ENCODE data around the gene TSHB.

TSHB gene

DNA sequence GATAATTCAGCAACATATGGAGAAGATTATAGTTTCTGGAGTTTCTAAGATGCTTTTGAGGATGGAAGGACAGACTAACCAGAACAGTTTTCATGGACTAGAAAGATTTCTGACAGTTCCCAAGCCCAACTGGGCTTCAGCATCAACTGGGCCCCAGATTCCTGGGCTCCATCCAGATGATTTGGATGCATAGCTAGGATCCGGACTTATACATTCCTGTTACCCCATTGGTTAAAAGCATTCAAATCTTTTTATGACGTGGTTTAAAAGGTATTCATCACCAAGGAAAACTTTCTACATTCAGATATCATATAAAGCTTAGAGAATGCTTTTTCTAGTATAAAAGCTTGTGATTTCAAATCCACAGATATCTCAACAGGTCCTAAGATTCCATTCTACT, 29.7 kb downstream of the TSHB start:
- no peak for DNase-seq (ENCODE audit: low read depth in 2 of 2)

GRCh38 chr1:115060501-115060900, 30.9 kb downstream of the TSHB start:
- no peak for DNase-seq (ENCODE audit: low read depth in 2 of 2)

DNA sequence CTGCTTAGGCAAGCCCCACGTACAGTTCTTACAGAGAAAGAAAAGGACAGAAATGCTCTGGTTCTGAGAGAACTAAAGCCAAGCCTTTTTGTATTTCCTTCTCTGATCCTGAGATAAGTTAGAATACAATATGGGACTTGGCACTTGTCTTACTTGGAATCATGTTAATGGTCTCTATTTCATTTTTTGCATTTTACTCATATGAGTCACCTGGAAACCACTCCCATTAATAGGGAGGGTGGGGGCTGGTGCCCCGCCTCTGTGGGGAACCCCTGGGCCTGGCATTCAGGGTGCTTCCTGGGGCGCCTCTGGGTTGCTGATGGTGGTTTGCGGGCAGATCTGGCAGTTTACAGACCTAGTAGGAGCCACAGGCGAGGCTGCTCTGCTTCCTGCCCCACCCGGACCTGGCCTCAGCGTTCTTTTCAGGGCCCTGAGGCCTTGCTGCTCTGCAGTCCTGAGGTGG, 32.9 kb downstream of the TSHB start:
- peak; percentile 83 for DNase-seq (ENCODE audit: low read depth in 2 of 2)

DNA sequence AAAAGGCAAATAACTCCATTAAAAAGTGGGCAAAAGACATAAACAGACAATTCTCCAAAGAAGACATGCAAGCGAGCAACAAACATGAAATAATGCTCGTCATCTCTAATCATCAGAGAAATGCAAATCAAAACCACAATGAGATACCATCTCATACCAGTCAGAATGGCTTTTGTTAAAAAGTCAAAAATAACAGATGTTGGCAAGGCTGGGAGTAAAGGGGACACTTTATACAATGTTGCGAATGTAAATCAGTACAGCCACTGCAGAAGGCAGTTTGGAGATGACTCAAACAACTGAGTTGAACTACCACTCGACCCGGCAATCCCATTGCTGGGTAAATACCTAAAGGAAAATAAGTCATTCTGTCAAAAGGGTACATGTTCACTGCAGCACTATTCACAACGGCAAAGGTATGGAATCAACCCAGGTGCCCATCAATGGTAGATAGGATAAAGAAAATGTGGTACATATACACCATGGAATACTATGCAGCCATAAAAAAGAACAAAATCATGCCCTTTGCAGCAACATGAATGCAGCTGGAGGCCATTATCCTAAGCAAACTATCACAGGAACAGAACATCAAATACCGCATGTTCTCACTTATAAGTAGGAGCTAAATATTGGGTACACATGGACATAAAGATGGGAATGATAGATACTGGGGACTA, 33.7 kb downstream of the TSHB start:
- DNase-seq (ENCODE audit: low read depth in 2 of 2), result no peak

DNA sequence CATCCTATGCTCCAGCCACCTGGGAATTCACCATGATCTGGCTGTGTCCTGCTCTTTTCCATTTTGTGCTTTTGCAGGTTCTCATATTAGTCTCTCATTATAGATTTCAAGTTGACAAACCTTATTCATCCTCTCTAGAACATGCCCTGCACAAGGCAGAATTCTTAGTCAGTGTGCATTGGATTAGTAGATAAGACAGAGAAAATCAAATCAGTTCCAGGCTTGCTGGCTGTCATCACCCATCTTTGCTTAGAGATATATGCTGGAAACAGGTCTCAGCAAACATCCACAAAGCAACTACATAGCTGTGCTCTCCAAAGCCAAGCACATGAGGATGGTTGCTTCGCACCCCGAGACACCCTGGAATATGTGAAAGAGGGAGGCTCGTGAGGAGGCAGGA, 34.8 kb downstream of the TSHB start:
- no peak for DNase-seq (ENCODE audit: low read depth in 2 of 2)

DNA sequence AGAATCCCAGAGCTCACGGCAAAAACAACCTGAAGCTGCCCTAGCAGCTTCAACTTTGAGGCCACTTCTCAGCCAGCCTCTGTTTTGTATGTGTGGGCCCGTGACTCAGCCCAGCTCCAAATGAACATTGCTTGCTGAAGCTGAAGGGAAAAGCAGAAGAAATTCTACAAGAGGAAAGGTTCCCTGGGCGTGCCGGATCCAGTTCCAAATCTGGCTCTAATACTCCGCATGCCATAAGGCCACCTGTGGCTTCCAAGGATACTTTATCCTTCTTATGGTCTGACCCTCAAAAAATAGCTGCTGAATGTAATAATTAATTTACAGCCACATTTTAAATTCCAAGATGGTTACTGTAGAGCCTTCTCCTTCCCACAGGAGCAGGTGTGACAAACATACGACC, 35.4 kb downstream of the TSHB start:
- no peak for DNase-seq (ENCODE audit: low read depth in 2 of 2)

DNA sequence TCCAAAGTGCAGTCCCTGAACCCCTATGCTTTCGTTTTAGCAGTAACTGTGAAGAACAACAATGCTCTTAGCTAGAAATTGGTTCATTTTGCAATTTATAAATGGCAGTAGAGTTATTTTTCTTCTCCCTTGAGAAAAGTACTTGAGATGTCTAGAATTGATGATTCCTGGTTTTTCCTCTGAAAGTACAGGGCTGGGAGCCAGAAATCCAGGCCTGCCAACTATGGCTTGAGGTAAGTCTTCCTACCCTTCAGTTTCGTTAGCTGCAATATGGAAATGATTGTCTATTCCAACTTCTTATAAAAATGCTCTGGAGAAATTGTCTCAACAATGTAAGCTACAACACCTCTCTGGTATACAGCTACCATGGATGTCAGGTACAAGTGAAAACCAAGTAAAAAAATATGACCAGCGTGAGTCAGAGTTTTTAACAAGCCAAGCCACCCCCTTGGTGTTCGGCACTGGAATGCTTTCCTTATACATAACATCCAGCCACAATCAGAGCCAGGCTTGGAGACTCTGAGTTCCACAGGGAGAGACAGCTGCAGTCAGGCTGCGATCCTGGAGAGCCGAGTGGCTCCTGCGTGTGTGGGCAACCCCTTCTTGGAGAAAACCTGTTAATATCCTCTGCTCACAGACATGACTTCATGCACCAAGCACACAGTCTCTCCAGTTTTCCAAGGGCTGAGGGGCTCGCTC, 37.7 kb downstream of the TSHB start:
- DNase-seq (ENCODE audit: low read depth in 2 of 2), result no peak

DNA sequence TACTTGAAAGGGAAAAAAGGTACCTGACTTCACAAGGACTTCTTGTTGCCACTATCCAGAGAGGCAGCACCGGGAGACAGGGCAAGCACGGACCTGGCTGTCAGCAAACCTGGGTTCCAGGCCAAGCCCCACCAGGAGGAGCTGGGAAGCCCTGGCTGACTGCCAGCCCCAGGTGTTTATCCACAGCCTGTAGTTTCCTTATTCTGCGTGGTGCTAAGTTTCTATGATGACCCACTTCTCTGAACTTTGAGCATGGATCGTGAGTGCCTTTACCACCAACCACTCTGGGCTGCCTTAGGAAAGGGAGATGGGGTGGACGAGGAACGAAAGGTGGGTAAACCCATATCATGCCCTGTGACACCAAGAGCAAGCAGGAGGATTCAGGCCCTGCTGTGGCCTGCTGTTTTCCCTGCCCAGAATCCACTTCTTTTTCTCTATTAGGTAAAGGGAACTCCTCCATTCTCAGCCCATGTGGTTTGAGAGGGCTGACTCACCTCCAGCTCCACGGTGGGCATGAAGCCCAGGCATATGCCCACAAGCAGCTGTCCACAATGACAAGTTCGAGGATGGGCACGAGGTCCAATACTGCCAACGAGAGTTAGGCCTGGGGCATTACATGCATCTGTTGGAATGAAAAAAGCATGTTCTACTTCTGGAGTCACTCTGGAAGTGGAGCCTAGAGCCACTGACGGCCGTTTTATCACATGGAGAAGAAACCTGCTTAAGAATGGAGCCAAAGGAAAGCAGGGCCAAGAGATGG, 39.4 kb downstream of the TSHB start:
- DNase-seq (ENCODE audit: low read depth in 2 of 2), result no peak

GRCh38 chr1:115069659-115070308, 40.2 kb downstream of the TSHB start:
- DNase-seq (ENCODE audit: low read depth in 2 of 2), result no peak

DNA sequence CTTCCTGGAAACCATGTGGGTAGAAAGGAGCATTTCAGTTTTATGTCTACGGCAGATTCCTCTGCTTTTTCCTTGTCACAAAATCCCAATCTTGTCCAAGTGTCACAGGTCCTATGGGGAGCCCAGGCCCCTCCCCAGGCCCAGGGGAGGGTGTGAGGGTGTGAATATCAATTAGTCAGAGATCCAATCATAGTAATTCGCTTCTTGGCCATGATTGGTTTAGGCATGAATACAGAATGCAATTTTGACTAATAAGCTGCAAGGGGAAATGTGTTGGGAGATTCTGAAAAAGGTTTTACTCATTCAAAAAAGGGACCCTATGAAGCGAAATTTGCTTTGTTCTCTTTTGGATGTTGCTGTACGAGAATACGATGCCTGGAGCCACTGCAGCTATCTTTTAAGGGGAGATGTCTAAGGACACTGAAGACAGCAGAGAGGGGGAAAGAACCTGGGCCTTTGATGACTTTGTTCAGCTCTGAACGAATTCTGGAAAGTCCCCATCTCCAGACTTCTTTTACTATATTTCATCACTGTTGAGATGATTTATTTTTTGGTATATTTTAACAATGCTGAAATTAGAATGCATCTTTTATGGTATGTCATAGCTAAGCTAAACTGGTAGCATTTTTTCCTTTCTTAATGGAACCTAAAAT, 41.5 kb downstream of the TSHB start:
- no peak for DNase-seq (ENCODE audit: low read depth in 2 of 2)

GRCh38 chr1:115073298-115074087, 43.9 kb downstream of the TSHB start:
- no peak for DNase-seq (ENCODE audit: low read depth in 2 of 2)

- DNase-seq (ENCODE audit: low read depth in 2 of 2), result no peak
Measured at GRCh38 chr1:115074839-115075534, 45.4 kb downstream of the TSHB start.

GRCh38 chr1:115076384-115076915, 46.8 kb downstream of the TSHB start:
- no peak for DNase-seq (ENCODE audit: low read depth in 2 of 2)

- DNase-seq (ENCODE audit: low read depth in 2 of 2), result no peak
Measured at GRCh38 chr1:115077286-115077983, 47.8 kb downstream of the TSHB start.

DNA sequence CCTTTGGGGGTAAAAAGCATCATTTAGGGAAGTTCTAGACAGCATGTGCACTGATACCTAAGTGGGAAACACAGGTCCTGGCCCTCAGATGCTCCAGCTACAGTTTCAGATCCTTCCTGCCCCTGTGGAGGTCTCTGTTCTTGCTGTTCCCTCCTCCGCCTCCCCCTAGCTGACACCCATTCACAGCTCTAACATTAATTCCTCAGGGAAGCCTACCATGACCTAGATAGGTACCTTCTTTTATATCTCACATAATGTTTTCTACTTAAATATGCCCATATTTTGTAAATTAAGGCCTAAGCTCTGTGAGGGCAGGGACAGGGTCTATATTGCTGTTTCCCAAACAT, 48.3 kb downstream of the TSHB start:
- no peak for DNase-seq (ENCODE audit: low read depth in 2 of 2)

- no peak for DNase-seq (ENCODE audit: low read depth in 2 of 2)
Measured at GRCh38 chr1:115078708-115079107, 49.1 kb downstream of the TSHB start.

GRCh38 chr1:115082949-115083348, 53.3 kb downstream of the TSHB start:
- DNase-seq (ENCODE audit: low read depth in 2 of 2), result no peak
